GM21619 (cell line): Measurements from ENCODE around the gene METTL24.
"Not testable (repeated sequence)": the region's sequence is repeated elsewhere in the genome, so short reads cannot be mapped to it uniquely, and the experiment has no call there.

Experiments used
- ATAC-seq: cut with Tn5 transposase; IDR thresholded peaks from one replicate; pipeline ENCODE4 v1.9.1; 2021; ENCODE audit not compliant: unreplicated experiment

The METTL24 gene

DNA sequence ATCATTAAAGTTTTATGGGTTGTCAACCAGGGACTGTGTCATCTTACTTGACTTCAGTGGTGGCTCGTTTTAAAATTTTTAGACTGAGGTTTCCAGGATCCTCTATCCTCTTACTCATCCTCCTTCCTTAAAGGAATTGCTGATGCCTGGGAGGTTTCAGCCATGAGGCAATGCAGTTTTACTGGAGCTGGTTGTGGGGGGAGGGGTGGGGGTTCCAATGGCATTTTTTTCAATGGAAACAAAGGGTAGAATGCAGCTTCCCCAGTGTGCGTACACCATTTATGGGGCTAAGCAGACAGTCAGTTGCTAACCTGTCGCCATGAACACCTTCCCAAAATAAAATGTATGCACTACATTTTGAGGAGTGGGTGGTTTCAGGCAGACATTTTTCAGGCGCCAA, 88.0 kb downstream of the METTL24 start:
- no peak for ATAC-seq

DNA sequence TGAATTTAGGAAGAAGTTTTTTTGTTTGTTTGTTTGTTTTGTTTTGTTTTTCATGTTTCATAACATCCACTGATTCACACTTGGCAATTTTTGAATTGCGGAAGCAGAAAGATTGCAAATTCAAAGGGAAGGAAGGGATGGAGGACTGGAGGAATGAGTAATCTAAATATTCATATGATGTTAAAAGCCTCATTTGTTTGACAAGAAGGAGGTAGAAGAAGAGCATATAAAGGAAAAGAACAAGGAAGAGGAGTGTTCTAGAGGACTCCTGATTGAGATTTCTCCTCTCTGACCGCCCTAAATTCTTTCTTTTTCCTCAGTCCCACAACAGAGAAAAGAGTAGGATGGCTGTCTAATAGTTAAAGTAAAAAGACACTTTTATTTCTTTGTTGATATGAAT, 88.5 kb downstream of the METTL24 start:
- ATAC-seq = no peak

DNA sequence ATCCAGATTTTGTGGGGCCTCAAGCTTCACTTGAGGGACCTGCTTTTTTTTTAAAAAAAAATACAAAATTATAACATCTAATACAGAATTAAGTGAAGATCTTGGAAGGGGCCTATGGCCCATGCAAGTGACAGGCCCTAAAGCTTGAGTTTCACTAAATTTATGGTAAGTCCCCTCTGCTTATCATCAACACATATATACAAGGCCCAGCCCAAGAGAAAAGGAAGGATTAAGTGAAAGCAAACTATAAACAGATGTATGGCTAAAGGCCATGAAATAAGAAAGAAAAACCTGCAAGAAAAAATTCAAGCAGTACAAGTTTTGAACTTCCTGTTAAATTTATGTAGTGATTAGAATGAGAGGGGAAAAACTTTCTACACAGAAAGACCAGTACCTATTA, 91.2 kb downstream of the METTL24 start:
- ATAC-seq = no peak

DNA sequence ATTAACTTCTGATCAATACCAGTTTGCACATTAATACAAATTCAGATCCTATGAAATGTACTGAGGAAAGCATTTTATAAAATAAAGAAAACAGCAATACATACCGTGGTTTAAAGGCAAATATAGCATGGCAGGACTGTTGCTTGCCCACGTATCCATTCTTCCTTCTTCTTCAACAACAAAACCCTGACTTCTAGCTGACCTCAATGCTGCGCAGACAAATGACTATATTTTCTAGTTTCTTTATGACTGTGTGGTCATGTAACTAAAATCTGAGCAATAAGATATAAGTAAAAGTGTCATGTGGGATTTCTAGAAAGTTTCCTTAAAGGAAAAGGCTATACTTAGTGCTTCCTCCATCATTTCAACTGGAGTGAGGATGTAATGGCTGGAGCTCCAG, 92.9 kb downstream of the METTL24 start:
- no peak for ATAC-seq

DNA sequence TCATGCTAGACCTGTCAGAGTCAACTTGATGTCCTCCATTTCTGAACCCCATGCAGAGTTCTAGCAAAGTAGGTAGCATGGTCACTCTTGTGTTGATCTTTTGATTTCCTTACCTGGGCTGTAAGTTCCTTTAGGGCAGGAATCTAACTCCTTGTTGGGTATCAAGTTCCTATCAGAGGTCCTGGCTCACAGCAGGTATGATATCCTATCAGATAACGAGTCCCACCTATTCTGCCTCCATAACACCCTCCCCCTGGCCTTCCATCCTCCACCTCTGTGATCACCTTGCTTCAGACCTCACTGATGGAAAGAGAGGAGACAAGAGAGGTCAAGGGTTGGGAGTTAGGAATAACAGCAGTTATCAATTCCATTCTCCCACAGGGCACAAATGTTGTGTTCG, 101.8 kb downstream of the METTL24 start:
- ATAC-seq = no peak

DNA sequence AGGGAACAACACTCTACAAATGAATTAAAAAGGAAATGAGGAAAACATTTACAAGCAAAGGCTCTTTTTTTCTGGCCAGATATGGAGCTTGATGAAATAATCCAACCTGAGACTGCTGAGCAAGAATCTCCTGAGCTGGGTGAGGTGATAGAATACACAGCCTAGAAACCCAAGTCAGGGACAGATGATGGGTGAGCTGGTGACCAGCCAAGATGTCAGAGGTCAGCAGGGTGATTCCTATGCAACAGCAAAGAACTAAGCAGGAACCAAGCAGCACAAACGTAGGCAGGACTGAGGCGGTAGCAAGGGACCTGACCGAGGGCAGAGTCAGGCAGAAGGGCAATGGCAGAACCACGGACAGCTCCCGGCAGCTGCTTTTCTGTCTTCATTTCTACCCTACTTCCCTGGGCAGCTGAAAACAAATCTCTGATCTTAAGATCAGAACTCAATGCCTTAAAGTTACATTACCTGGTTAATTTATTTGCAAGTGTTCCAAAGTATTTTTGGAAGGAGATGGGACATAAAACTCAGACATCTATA, 102.9 kb downstream of the METTL24 start:
- ATAC-seq = no peak

DNA sequence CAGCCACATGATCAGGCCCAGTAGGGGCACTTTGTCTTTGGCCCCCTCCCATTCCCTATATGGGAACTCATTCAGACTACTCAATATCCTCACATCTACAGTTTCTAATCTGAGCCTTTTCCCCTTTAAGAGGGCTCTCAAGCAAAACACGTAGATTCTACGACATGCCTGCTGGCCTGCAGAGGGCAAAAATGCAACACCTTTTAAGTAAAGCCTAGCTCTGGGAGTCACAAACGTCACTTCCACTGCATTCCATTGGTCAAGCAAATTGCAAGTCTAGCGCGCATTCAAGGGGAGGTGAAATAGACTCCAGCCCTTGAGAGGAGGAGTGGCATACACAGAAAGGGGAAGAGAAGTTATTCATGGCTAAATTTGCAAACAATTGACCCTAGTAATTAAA, 107.3 kb downstream of the METTL24 start:
- ATAC-seq = no peak

DNA sequence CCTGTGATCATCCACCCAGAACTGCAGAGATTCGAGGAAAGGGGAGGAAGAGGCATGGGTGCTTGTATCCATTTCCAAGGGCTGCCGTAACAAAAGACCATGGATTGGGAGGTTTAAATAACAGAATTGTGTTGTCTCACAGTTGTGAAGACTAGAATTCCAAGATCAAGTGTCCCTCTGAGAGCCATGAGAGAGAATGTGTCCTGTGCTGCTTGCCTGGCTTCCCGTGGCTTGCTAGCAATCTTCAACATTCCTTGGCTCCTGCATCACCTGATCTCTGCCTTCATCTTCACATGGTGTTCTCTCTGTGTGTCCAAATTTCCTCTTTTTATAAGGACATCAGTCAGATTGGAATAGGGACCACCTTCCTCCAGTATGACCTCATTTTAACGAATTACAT, 108.1 kb downstream of the METTL24 start:
- ATAC-seq = no peak

DNA sequence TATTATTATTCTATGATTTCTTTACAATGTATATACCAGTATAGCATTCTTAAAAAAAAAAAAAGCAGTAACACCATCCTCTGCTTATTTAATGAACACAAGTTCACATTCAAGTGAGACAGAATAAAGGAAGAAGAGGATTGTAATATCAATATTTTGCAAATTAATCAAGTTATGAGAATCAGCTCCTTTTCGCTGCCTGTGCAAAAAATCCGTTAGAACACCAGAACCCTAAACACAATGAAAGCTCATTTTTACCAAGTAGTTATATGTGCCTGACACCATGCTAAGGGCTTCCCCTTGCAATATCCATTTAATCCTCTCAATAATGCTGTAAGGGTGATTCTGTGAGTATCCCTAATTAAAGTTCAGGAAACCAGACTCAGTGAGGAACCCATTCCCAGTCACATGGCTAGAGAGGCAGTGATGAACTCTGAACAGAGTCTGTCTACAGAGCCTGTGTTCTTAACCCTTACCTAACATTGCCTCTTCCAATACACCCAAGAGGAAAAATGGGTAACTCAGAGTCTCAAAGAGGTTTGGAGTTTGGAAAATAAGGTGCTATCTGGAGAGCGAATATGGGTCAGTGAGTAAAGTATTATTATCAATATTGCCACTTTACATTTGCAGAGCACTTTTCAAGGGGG, 111.1 kb downstream of the METTL24 start:
- no peak for ATAC-seq

DNA sequence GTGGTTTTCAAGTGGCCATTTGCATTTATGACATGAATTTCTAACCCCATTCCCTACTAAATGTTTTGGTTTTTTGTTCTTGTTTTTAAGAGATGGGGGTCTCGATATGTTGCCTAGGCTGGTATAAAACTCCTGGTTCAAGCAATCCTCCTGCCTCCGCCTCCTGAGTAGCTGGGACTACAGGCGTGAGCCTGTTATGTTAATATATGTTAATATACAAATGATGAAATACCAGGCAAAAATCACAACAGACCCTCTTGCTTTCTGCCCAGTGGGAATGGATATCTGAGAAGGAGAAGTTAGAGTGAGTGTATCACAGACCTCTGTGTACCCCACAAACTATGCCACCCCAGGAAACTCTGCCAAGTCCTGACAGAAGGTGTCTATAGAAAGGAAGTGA, 111.8 kb downstream of the METTL24 start:
- ATAC-seq = no peak

DNA sequence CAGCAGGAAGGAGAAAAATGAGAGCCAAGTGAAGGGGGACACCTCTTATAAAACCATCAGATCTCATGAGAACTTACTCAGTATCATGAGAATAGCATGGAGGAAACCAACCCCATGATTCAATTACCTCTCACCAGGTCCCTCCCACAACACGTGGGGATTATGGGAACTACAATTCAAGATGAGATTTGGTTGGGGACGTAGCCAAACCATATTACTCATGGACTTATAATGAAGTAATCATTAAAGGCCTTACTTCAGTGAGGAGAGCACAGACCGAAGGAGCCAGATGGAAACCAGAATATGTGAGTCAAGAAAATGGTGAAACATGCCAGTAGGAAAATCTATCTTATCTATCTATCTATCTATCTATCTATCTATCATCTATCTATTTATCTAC, 113.5 kb downstream of the METTL24 start:
- not testable (repeated sequence) for ATAC-seq

DNA sequence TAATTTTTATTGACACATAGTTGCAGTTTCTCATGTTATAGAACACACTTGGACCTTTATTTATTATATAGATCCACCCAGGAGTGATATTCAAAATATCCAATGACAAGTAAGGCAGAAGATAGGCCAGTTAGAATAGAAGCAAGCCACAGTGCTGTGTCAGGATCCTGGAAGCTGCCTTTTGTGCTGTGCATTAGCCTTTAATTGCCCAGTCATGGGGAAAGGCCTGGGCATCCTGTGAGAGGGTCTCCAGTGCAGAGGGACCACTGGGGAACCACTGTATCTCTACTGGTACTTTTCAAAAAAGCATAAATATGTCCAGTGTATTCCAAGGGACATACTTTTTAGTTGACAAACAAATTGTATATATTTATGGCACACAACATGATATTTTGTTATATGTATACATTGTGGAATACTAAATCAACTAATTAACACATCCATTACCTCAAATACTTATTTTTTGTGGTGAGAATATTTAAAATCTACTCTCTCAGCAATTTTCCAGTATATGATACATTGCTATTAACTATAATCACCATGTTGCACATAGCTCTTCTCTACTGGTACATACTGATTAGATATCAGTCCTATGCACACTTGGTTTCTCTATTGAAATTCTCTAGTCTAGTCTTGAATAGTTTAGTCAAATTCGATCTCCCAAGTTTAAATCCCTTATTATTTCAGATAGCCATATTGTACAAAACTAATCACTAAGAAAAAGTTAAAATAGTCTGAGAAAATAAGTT, 118.4 kb downstream of the METTL24 start:
- ATAC-seq = no peak

DNA sequence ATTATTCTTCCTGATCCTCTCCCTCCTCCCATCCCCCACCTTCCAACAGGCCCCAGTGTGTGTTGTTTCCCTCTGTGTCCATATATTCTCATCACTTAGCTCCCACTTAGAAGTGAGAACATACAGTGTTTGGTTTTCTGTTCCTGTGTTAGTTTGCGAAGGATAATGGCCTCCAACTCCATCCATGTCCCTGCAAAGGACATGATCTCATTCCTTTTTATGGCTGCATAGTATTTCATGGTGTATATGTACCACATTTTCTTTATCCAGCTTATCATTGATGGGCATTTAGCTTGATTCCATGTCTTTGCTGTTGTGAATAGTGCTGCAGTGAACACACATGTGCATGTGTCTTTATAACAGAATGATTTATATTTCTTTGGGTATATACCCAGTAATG, 122.1 kb downstream of the METTL24 start:
- not testable (repeated sequence) for ATAC-seq

DNA sequence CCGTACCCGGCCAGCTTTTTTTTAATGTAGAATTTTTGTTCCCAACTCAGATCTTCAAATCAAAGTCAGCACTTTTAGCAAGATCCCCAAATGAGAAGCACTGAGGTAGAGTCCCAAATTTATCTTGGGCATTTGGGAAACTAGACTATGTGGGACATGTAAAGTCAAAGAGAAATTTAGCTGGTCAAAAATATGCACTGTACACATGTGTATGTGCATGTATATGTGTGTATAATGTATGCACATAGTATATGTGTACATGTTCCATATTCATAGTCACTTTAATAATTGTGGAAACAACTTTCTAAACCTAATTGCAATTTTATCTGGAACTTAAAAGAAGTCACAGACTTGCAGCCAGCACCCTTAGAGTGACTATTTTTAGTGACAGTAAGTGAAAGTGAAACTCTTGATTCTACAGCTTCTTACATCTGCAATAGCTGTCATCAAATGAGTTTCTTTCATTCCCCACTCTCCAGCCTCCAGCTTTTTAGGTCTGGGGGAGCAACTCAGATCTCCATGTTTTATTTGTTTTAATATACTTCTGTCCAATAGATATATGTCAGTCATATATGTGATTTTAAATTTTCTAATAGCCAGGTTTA, 124.3 kb downstream of the METTL24 start:
- peak; percentile 97 for ATAC-seq

DNA sequence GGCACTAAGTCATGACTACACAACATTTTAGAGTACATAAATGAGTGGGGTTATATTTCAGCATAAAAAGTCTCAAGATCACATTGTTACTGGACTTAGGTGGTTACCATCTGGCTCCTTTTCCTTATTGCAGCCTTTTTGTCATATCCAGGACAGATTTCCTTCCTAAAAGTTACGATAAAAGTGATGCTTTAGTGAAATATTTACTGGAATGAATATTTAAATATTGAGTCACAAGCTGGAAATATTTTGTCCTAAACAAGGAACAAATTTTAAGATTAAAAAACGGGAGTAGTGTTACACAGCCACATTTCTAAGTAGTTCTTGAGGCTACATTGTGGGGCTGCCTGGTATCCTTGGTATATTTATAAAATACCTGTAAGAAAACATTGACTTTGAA, 125.7 kb downstream of the METTL24 start:
- no peak for ATAC-seq

DNA sequence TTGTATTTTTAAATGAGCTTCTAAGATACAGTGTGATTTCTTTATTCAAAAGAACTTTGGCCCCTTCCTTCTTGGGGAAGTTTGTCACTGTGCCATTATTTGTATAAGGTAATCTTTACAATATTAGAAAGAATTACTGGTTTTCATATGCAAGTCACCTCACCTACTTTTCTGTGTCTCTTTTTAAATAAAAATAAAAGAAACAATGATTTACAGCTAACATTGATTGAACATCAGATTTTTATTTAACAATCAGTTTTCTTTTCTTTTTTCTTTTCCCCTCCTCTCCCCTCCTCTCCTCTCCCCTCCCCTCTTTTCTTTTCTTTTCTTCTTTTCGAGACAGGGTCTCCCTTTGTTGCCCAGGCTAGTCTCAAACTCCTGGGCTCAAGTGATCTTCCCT, 131.9 kb downstream of the METTL24 start:
- no peak for ATAC-seq

DNA sequence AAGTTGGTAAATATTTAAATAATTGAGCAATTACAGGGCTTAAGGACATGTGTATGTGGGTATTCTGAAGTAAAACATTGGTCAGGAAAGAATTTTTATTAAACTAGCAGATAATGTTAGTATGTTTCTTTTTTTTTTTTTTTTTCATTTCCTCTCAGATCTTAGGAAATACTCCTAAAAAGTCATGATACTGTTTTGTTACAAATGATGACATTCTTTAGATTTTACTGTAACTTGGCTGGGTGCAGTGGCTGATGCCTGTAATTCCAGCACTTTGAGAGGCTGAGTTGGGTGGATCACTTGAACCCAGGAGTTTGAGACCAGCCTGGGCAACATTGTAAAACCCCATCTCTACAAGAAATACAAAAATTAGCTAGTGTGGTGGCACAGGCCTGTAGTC, 136.4 kb downstream of the METTL24 start:
- ATAC-seq = no peak

DNA sequence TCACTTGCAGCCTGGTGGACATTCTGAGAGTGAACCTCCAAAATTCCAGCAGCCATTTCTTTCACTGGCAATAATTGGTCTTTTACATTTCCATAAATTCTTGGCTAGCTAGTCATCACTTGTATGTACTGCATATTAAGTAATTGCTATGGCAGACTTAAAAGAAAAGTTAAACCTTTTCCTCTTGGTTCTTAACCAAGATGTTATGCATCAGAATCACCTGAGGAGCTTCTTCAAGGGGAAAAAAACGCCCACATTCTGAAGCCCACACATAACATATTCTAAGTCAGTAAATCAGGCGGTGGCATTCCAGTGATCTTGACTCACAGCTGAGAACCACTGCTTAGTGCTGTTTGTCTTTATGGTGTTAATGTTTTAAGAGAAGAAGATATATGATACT, 140.9 kb downstream of the METTL24 start:
- ATAC-seq = no peak

DNA sequence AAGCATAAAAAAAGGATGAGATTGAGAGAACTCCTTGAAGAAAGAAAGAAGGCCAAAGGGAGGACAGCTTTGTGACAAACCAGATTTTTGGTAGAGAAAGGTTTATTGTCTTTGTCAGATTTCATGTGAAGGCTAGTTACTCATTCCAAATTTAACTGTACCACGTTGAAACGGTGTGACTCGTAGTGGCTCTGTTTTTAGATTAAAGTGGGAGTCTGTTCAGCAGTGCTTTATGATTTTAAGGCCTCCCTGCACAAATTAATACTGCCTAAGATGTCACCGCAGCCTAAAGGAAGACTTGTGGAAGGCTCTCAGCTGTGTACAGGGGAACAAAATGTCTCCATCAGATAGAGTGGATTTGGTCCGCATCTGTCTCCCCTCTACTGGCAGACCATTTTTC, 142.0 kb downstream of the METTL24 start:
- ATAC-seq = no peak

DNA sequence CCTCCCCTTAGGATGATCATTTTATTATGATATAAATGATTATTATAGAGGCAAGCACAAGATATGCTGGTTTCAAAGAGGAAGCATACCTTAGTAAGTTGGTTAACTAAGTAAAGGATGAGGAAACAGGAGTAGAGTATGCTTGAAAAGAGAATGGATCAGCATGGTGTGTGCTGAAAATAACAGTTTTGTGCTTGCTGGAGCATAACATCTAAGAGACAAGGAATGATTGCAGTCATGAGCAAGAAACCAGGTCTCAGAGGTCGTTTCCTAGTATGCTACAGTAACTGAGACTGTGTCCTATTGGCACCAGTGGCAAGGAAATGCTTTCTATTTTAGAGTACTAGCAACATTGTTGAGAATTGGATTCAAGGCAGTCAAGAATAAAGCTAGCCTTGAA, 143.8 kb downstream of the METTL24 start:
- no peak for ATAC-seq

DNA sequence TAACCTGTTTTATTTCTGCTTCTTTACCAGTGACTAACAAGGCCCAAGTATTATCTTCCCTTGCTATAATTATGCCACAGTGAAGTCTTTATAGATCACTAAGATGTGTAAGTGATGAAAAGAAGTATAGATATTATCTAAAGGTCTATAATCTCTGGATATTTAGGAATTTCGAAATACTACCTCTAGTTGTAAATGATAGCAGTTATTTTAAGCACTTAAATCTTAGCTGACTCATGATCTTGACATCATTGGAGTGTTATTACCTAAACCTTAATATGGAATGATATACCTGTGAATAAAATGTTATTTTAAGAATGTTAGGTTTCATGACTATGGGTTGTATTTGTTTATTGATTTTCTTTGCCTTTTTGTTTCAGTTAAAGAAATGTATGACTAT, 146.4 kb downstream of the METTL24 start:
- no peak for ATAC-seq

DNA sequence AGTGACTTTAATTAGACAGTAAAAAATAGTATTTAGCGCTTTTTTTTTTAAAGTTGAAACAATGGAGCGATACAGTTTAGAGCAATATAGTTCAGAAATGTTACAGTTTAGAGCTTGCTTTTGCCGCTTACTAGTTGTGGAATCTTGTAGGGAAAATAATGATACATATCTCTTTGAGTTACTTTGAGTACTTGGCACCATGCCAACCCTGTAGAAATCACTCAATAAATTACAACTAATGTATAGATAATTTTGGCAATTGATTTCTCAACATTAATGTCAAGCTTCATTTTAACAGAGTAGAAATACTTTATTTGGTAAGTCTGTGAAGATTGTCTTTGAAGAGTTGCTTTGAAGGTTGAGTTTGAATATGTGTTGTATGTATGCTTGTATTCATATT, 150.5 kb downstream of the METTL24 start:
- no peak for ATAC-seq
